ENCODE data around the gene CREB5.

The CREB5 gene

DNA sequence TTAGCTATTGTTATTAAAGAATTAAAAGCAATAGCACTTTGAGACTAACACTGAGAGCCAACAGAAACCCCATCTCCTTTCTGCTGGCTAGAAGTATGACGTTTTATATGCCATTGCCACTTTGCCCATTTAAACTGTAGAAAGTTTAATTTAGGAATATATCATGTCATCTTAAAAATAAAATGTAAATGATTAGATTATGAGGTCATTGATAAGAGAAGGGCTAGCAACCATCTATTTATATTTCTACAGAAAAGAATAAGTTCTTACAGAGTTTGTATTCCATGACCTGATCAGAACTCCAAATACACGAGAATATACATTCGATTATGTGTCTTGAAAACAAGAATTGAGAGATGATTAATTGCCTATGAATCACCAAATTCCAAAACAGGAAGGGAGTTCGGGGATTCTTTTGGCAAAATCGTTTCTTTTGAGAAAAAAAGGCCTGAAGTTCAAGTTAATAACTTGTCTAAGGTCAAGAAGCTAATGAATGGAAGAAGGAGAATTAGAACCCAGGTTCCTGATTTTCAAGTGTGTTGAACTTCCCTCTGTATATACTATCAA lies 318.9 kb downstream of the CREB5 start:
- no peak overlapping the region for H3K27ac ChIP-seq
- TF ChIP-seq, protein P1, sequence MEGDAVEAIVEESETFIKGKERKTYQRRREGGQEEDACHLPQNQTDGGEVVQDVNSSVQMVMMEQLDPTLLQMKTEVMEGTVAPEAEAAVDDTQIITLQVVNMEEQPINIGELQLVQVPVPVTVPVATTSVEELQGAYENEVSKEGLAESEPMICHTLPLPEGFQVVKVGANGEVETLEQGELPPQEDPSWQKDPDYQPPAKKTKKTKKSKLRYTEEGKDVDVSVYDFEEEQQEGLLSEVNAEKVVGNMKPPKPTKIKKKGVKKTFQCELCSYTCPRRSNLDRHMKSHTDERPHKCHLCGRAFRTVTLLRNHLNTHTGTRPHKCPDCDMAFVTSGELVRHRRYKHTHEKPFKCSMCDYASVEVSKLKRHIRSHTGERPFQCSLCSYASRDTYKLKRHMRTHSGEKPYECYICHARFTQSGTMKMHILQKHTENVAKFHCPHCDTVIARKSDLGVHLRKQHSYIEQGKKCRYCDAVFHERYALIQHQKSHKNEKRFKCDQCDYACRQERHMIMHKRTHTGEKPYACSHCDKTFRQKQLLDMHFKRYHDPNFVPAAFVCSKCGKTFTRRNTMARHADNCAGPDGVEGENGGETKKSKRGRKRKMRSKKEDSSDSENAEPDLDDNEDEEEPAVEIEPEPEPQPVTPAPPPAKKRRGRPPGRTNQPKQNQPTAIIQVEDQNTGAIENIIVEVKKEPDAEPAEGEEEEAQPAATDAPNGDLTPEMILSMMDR (conservative IDR thresholded peaks at IDR 0.05), result no peak

GRCh38 chr7:28732071-28732869 lies 320.0 kb downstream of the CREB5 start:
- H3K27ac ChIP-seq, result no peak overlapping the region
- TF ChIP-seq, protein P1 (conservative IDR thresholded peaks at IDR 0.05), result no peak

GRCh38 chr7:28733035-28733434 lies 320.7 kb downstream of the CREB5 start:
- TF ChIP-seq, protein P1 (conservative IDR thresholded peaks at IDR 0.05), result no peak
- no peak overlapping the region for H3K27ac ChIP-seq

GRCh38 chr7:28738412-28738811 lies 326.1 kb downstream of the CREB5 start:
- TF ChIP-seq, protein P1 (conservative IDR thresholded peaks at IDR 0.05), result no peak
- no peak overlapping the region for H3K27ac ChIP-seq

DNA sequence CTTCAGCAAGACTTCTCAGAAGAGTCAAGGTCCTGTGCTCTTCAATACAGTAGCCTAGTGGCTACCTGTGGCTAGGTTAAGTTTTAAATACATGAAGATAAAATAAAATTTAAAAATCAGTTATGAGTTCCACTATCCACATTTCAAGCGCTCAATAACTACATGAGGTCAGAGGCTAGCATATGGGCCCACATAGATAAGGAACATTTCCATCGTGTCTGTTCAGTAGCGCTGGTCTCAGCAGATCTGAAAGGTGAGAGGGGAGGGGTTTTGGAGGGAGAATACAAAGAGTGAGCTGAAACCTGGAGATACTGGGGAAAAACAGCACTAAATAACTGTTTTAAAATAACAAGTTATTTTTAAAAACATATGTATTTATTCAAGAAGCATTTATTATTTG lies 326.8 kb downstream of the CREB5 start:
- TF ChIP-seq, protein P1 (conservative IDR thresholded peaks at IDR 0.05), result no peak
- no peak overlapping the region for H3K27ac ChIP-seq

DNA sequence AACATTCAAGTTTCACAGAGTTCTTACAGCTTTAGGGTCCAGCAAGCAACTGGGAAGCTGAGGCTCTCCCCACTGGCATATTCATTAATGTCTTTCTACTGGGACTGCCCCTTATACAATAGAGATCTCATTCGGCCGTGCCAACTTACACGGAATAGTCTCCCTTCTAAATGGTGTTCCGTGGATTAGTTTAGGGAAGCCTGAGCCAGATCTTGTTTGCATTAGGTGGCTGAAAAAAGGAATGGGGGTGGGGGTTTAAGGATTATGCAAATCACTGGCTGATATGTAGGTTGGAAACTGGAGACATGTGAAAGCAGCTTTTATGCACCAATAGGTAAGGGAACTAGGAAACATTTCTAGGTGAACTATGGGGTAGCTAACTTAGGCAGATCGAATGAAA lies 327.5 kb downstream of the CREB5 start:
- no peak overlapping the region for H3K27ac ChIP-seq
- TF ChIP-seq, protein P1 (conservative IDR thresholded peaks at IDR 0.05), result no peak

DNA sequence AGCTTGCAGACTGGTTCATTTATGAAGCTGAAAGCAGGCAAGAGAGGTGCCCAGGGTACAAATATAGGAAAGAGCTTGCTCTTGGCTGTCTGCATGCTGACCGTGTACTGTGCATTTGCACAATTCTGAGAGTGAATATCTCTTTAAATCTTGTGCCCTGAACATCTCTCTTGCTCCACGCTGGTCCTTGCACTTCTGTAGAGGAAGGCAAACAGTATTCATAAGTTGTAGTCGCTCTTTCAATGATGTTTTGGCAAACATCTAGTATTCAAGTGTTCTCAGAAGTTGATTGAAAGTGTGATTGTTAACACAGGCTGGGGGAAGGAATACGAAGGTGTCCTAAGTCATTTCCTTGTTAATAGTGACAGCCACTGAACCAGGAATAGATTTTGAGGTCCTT lies 332.6 kb downstream of the CREB5 start:
- no peak overlapping the region for H3K27ac ChIP-seq
- TF ChIP-seq, protein P1 (conservative IDR thresholded peaks at IDR 0.05), result no peak

Data from VCaP (cell line).